ENCODE measurements around the gene APOL4. TPM values are rescaled to one million over a fixed set of nuclear protein-coding genes. Genes with fewer than 3 reads are reported as not detected.

Gene APOL4
- total and polyA plus RNA-seq, 2 donors (not counting 1 experiment from before 2014, with no cell fraction given): 0.03 TPM; not detected in 1

- peak overlapping the region; percentile 11 for H3K4me3 Mint-ChIP-seq
- H3K9me3 Mint-ChIP-seq (ENCODE audit: insufficient read depth): peaks cover 5% of the 10 kb centered on the region
- no peaks in the 10 kb centered on the region for H3K27me3 Mint-ChIP-seq
- peaks cover 57% of the 10 kb centered on the region for H3K4me1 Mint-ChIP-seq
- Histone ChIP-seq H3K27ac (ENCODE audit: low read length in 2 of 2) (peak overlapping the region in 1 of 2 donors; percentile 25), H3K9ac (ENCODE audit: low read length) (no peak overlapping the region), H3K9me3 (ENCODE audit: control extremely low read depth in 1 of 3, control insufficient read depth in 2 of 3, insufficient read depth in 1 of 3, low read length in 2 of 3) (no peaks in the 10 kb centered on the region), H3K36me3 (replicated peaks in 1 of 2; ENCODE audit: control extremely low read depth in 1 of 2, control insufficient read depth in 1 of 2, extremely low read depth in 1 of 2, insufficient read depth in 2 of 2, low read length in 1 of 2) (peaks cover 0 to 32% of the 10 kb centered on the region in 2 experiments), H2AFZ (ENCODE audit: insufficient read depth, low read depth, low read length, poor library complexity, severe bottlenecking) (no peak overlapping the region), H3K4me2 (replicated peaks; ENCODE audit: low read depth, low read length, poor library complexity, severe bottlenecking) (no peak overlapping the region), H3K27me3 (replicated peaks in 1 of 4; ENCODE audit: control extremely low read depth in 1 of 4, control insufficient read depth in 3 of 4, insufficient read depth in 4 of 4, low read length in 3 of 4) (no peaks in the 10 kb centered on the region), H3K4me3 (ENCODE audit: control extremely low read depth in 1 of 5, extremely low read depth in 1 of 5, insufficient read depth in 1 of 5, low read depth in 2 of 5, low read length in 4 of 5) (no peak overlapping the region), H3K4me1 (ENCODE audit: control insufficient read depth in 2 of 2, insufficient read depth in 2 of 2, low read length in 2 of 2) (peaks cover 34 to 46% of the 10 kb centered on the region in 2 donors), H4K20me1 (ENCODE audit: control insufficient read depth, insufficient read depth, low read length, poor library complexity, severe bottlenecking) (peaks cover 20% of the 10 kb centered on the region), H3K79me2 (ENCODE audit: control insufficient read depth, insufficient read depth, low read length) (peaks cover 88% of the 10 kb centered on the region)
- ATAC-seq (ENCODE audit: low read depth) (no peak), DNase-seq (no peak)
- H3K27ac Mint-ChIP-seq: peak overlapping the region; percentile 38
- intact Hi-C loops (cut with micrococcal nuclease): no loop called here
- TF ChIP-seq EZH2 (IDR thresholded peaks at IDR 0.05; ENCODE audit: borderline replicate concordance, insufficient read depth, low read depth, low read length, poor library complexity, severe bottlenecking) (no peak), CTCF (IDR thresholded peaks at IDR 0.05) (no peak)
- no CpG with 5 or more reads among the region's 3 CpGs for WGBS (ENCODE audit: insufficient coverage)
- POLR2A ChIA-PET: no interaction called here
- CTCF ChIA-PET: interaction anchor here (1.4 to 12.5 kb wide), 3 partner anchors 8 to 23 kb away, joined by 5 to 182 read pairs (median 13); no protein-coding TSS in a partner anchor
These were observed 47.1 kb downstream of the APOL4 start for GRCh38 chr22:36154423-36154945.
